CD8-positive, alpha-beta memory T cell (primary cell): ENCODE results near the gene SLC5A2. TPM values are rescaled to one million over a fixed set of nuclear protein-coding genes. Genes with fewer than 3 reads are reported as not detected.
A peak's percentile ranks its signal among the peaks of the same experiment; 100 is the strongest.
"Not testable (repeated sequence)": the region's sequence is repeated elsewhere in the genome, so short reads cannot be mapped to it uniquely, and the experiment has no call there.

Experiments used
- CTCF ChIA-PET: fragments of 350-600 bp; sonication (Branson Sonifier 250); formaldehyde crosslinking; loops from one replicate; lab custom pipeline; 2021; ENCODE audit warnings: antibody characterized with exemption; lab: Charles Lee
- POLR2A ChIA-PET: fragments of 350-600 bp; sonication (Branson Sonifier 250); formaldehyde crosslinking; loops from one replicate; lab custom pipeline; 2021; ENCODE audit warnings: antibody characterized with exemption; lab: Charles Lee
- DNase-seq, 5 donors: peaks; one replicate each; pipeline versions ENCODE4 v3.0.0 to v3.0.0-alpha.2; 2020 to 2022; ENCODE audit warnings: mixed read lengths in 1 of 5
- H3K27ac ChIP-seq: one replicate; pipeline ENCODE4 v1.7.0; 2013; ENCODE audit warnings: low read depth, mild to moderate bottlenecking, low read length, moderate library complexity
- H3K27me3 ChIP-seq: 2 replicates; pipeline ENCODE4 v1.7.0; 2013; ENCODE audit warnings: low read length, mild to moderate bottlenecking; ENCODE audit not compliant: insufficient read depth, poor library complexity, severe bottlenecking
- H3K36me3 ChIP-seq: 2 replicates; pipeline ENCODE4 v1.7.0; 2013; ENCODE audit warnings: mild to moderate bottlenecking, low read length, moderate library complexity; ENCODE audit not compliant: insufficient read depth
- H3K4me1 ChIP-seq: 2 replicates; pipeline ENCODE4 v1.7.0; 2013; ENCODE audit warnings: mild to moderate bottlenecking, low read length, moderate library complexity; ENCODE audit not compliant: insufficient read depth
- H3K4me3 ChIP-seq: 2 replicates; pipeline ENCODE4 v1.7.0; 2013; ENCODE audit warnings: mild to moderate bottlenecking, low read length
- H3K9me3 ChIP-seq: 2 replicates; pipeline ENCODE4 v1.7.0; 2013; ENCODE audit warnings: mild to moderate bottlenecking, low read length
- H3K27ac Mint-ChIP-seq, 8 donors: one replicate each; pipeline ENCODE4 v1.8.0; 2020 to 2021; ENCODE audit warnings: mixed read lengths in 8 of 8, mild to moderate bottlenecking in 6 of 8, inconsistent platforms in 3 of 8, moderate library complexity in 3 of 8
- H3K27me3 Mint-ChIP-seq, 2 donors: one replicate each; pipeline ENCODE4 v1.8.0; 2020 to 2021; ENCODE audit warnings: mixed read lengths in 2 of 2, mild to moderate bottlenecking in 1 of 2, moderate library complexity in 1 of 2
- H3K36me3 Mint-ChIP-seq, 3 donors: one replicate each; pipeline ENCODE4 v1.8.0; 2020 to 2021; ENCODE audit warnings: mixed read lengths in 3 of 3, inconsistent platforms in 1 of 3, mild to moderate bottlenecking in 1 of 3
- H3K4me1 Mint-ChIP-seq, 3 donors: one replicate each; pipeline ENCODE4 v1.8.0; 2020 to 2021; ENCODE audit warnings: mixed read lengths in 3 of 3, inconsistent platforms in 1 of 3, mild to moderate bottlenecking in 1 of 3
- H3K4me3 Mint-ChIP-seq, 7 donors: one replicate each; pipeline ENCODE4 v1.8.0; 2020 to 2021; ENCODE audit warnings: mixed read lengths in 7 of 7, mild to moderate bottlenecking in 6 of 7, moderate library complexity in 4 of 7, inconsistent platforms in 2 of 7
- H3K9me3 Mint-ChIP-seq, 5 donors: one replicate each; pipeline ENCODE4 v1.8.0; 2020 to 2022; ENCODE audit warnings: mixed read lengths in 5 of 5, mild to moderate bottlenecking in 3 of 5, moderate library complexity in 2 of 5, inconsistent platforms in 1 of 5
- polyA plus RNA-seq: library from polyadenylated mRNA; unstranded; fragments of 300-500 nt; fragmentation: Illumina TruSeq; gene quantifications from one replicate; pipeline ENCODE4 v1.2.3, GENCODE V29; 2021
- total RNA-seq, 2 experiments: library from RNA; stranded (reverse); gene quantifications; one replicate each; pipeline ENCODE4 v1.2.3, GENCODE V29; 2021

SLC5A2 gene
- under 1 TPM in 1 of 2 experiments, not detected in 1; 0.24 TPM for total RNA-seq
- polyA plus RNA-seq, result 2.0 TPM

GRCh38 chr16:31483081-31483480 is at the start of gene SLC5A2:
Gene SLC5A2, plus strand, starts transcription at chr16:31483123. Its CDS starts 14 bp downstream, at chr16:31483137.
- H3K27ac Mint-ChIP-seq, result peak within 1 kb of the TSS in 1 of 8 donors; percentile 12
- CTCF ChIA-PET, result no interaction called here

GRCh38 chr16:31435341-31436220 is 47.3 kb upstream of the SLC5A2 start:
- Mint-ChIP-seq H3K9me3 (no peaks in the 10 kb centered on the region), H3K36me3 (no peaks in the 10 kb centered on the region), H3K4me3 (no peak overlapping the region), H3K4me1 (peaks cover 9 to 12% (median 11%) of the 10 kb centered on the region in 3 donors), H3K27ac (no peak overlapping the region), H3K27me3 (no peaks in the 10 kb centered on the region)
- H3K27ac ChIP-seq, result no peak overlapping the region
- ChIA-PET POLR2A (no interaction called here), CTCF (no interaction called here)
- no peaks in the 10 kb centered on the region for H3K27me3 ChIP-seq
- H3K4me3 ChIP-seq, result no peak overlapping the region
- H3K9me3 ChIP-seq, result no peaks in the 10 kb centered on the region
- no peaks in the 10 kb centered on the region for H3K4me1 ChIP-seq
- no peaks in the 10 kb centered on the region for H3K36me3 ChIP-seq
- no peak for DNase-seq

More at GRCh38 chr16:31483081-31483480, at the start of gene SLC5A2:
- POLR2A ChIA-PET, result no interaction called here
- Histone ChIP-seq H3K27ac (no peak within 1 kb of the TSS), H3K27me3 (no peaks in the 10 kb centered on the region), H3K36me3 (no peaks in the 10 kb centered on the region), H3K9me3 (no peaks in the 10 kb centered on the region), H3K4me1 (peaks cover 14% of the 10 kb centered on the region), H3K4me3 (no peak within 1 kb of the TSS)
- DNase-seq, result no peak
- Mint-ChIP-seq H3K36me3 (peaks cover 0 to 2% (median 2%) of the 10 kb centered on the region in 3 donors), H3K4me3 (peak within 1 kb of the TSS in 2 of 7 donors; percentile 34 to 66), H3K27me3 (peaks cover 0 to 4% of the 10 kb centered on the region in 2 donors), H3K9me3 (no peaks in the 10 kb centered on the region), H3K4me1 (peaks cover 0 to 18% (median 14%) of the 10 kb centered on the region in 3 donors)

GRCh38 chr16:31436221-31437045 is 46.5 kb upstream of the SLC5A2 start:
- Histone ChIP-seq H3K27me3 (no peaks in the 10 kb centered on the region), H3K27ac (no peak overlapping the region), H3K36me3 (no peaks in the 10 kb centered on the region), H3K9me3 (no peaks in the 10 kb centered on the region), H3K4me1 (no peaks in the 10 kb centered on the region), H3K4me3 (no peak overlapping the region)
- no peaks in the 10 kb centered on the region for H3K27me3 Mint-ChIP-seq
- H3K9me3 Mint-ChIP-seq, result no peaks in the 10 kb centered on the region
- peaks cover 8 to 9% (median 9%) of the 10 kb centered on the region in 3 donors for H3K4me1 Mint-ChIP-seq
- H3K36me3 Mint-ChIP-seq, result no peaks in the 10 kb centered on the region
- ChIA-PET POLR2A (no interaction called here), CTCF (no interaction called here)
- H3K27ac Mint-ChIP-seq, result peak overlapping the region in 1 of 8 donors; percentile 57
- no peak for DNase-seq
- H3K4me3 Mint-ChIP-seq, result no peak overlapping the region

- Mint-ChIP-seq H3K27ac (peak overlapping the region in 1 of 8 donors; percentile 1), H3K27me3 (peaks cover 0 to 1% of the 10 kb centered on the region in 2 donors), H3K4me3 (no peak overlapping the region), H3K4me1 (peaks cover 12 to 19% (median 18%) of the 10 kb centered on the region in 3 donors), H3K36me3 (peaks cover 0 to 2% (median 0%) of the 10 kb centered on the region in 3 donors), H3K9me3 (no peaks in the 10 kb centered on the region)
- Histone ChIP-seq H3K4me3 (no peak overlapping the region), H3K36me3 (no peaks in the 10 kb centered on the region), H3K27ac (no peak overlapping the region), H3K27me3 (no peaks in the 10 kb centered on the region), H3K4me1 (no peaks in the 10 kb centered on the region), H3K9me3 (no peaks in the 10 kb centered on the region)
- ChIA-PET CTCF (no interaction called here), POLR2A (no interaction called here)
- no peak for DNase-seq
These were observed 44.5 kb upstream of the SLC5A2 start for GRCh38 chr16:31438414-31438813.

- POLR2A ChIA-PET, H3K36me3 ChIP-seq, DNase-seq: not testable (repeated sequence)
These were observed 43.9 kb upstream of the SLC5A2 start for GRCh38 chr16:31439023-31439422.

GRCh38 chr16:31439519-31439918 is 43.4 kb upstream of the SLC5A2 start:
- H3K9me3 Mint-ChIP-seq, result no peaks in the 10 kb centered on the region
- no peak for DNase-seq
- no peaks in the 10 kb centered on the region for H3K27me3 ChIP-seq
- H3K4me1 Mint-ChIP-seq, result peaks cover 12 to 19% (median 18%) of the 10 kb centered on the region in 3 donors
- ChIA-PET POLR2A (no interaction called here), CTCF (no interaction called here)
- no peak overlapping the region for H3K27ac ChIP-seq
- H3K27me3 Mint-ChIP-seq, result peaks cover 0 to 1% of the 10 kb centered on the region in 2 donors
- H3K9me3 ChIP-seq, result no peaks in the 10 kb centered on the region
- H3K4me3 Mint-ChIP-seq, result peak overlapping the region in 1 of 7 donors; percentile 55
- no peak overlapping the region for H3K4me3 ChIP-seq
- H3K27ac Mint-ChIP-seq, result no peak overlapping the region
- peaks cover 0 to 2% (median 0%) of the 10 kb centered on the region in 3 donors for H3K36me3 Mint-ChIP-seq
- H3K4me1 ChIP-seq, result no peaks in the 10 kb centered on the region
- no peaks in the 10 kb centered on the region for H3K36me3 ChIP-seq

More at GRCh38 chr16:31439023-31439422, 43.9 kb upstream of the SLC5A2 start:
- H3K4me1 Mint-ChIP-seq, result peaks cover 12 to 19% (median 18%) of the 10 kb centered on the region in 3 donors
- H3K27me3 Mint-ChIP-seq, H3K4me1 ChIP-seq, H3K27ac Mint-ChIP-seq, H3K36me3 Mint-ChIP-seq, CTCF ChIA-PET, H3K27ac ChIP-seq, H3K9me3 Mint-ChIP-seq, H3K9me3 ChIP-seq, H3K27me3 ChIP-seq, H3K4me3 ChIP-seq: not testable (repeated sequence)
- peak overlapping the region in 1 of 7 donors; percentile 55 for H3K4me3 Mint-ChIP-seq

- Histone ChIP-seq H3K9me3 (no peaks in the 10 kb centered on the region), H3K4me1 (no peaks in the 10 kb centered on the region), H3K27me3 (no peaks in the 10 kb centered on the region), H3K27ac (no peak overlapping the region), H3K36me3 (no peaks in the 10 kb centered on the region), H3K4me3 (no peak overlapping the region)
- POLR2A ChIA-PET, result no interaction called here
- peak overlapping the region in 1 of 8 donors; percentile 2 for H3K27ac Mint-ChIP-seq
- CTCF ChIA-PET, result interaction anchor here (1.6 to 3.3 kb wide), 3 partner anchors 9 to 458 kb away, joined by 3 to 17 read pairs (median 3); no protein-coding TSS in a partner anchor
- H3K9me3 Mint-ChIP-seq, result no peaks in the 10 kb centered on the region
- no peak for DNase-seq
- peaks cover 0 to 2% (median 0%) of the 10 kb centered on the region in 3 donors for H3K36me3 Mint-ChIP-seq
- peaks cover 12 to 19% (median 18%) of the 10 kb centered on the region in 3 donors for H3K4me1 Mint-ChIP-seq
- peak overlapping the region in 3 of 7 donors; percentile 34 to 84 (median 40) for H3K4me3 Mint-ChIP-seq
- peaks cover 0 to 3% of the 10 kb centered on the region in 2 donors for H3K27me3 Mint-ChIP-seq
These were observed 42.3 kb upstream of the SLC5A2 start for GRCh38 chr16:31440516-31441184.
